ENCODE measurements around the gene UNC5B. TPM values are rescaled to one million over a fixed set of nuclear protein-coding genes. Genes with fewer than 3 reads are reported as not detected.

UNC5B gene
- polyA plus RNA-seq, 1 experiment, result 27.4 TPM

- POLR2A ChIA-PET, result no interaction called here
Observed at GRCh38 chr10:71292624-71293445, 80.5 kb downstream of the UNC5B start.

GRCh38 chr10:71293446-71294084 is 81.2 kb downstream of the UNC5B start:
- POLR2A ChIA-PET, result no interaction called here

More at GRCh38 chr10:71292624-71293445, 80.5 kb downstream of the UNC5B start:
- DNase-seq (ENCODE audit: low read depth), result no peak
- Histone ChIP-seq H3K4me3 (ENCODE audit: low read depth, low read length) (no peak overlapping the region), H3K27me3 (ENCODE audit: control insufficient read depth, insufficient read depth, low read length) (no peaks in the 10 kb centered on the region), H3K36me3 (ENCODE audit: control insufficient read depth, insufficient read depth, low read length) (peaks cover 48% of the 10 kb centered on the region)
- CTCF ChIA-PET, result interaction anchor here (0.9 to 2.4 kb wide), 6 partner anchors 9 to 367 kb away, joined by 3 to 9 read pairs (median 6); no protein-coding TSS in a partner anchor
- TF ChIP-seq CTCF (IDR thresholded peaks at IDR 0.05; ENCODE audit: insufficient read depth, low read depth, low read length), result no peak

GRCh38 chr10:71294091-71294561 is 81.8 kb downstream of the UNC5B start:
- CTCF ChIA-PET, result interaction anchor here (0.8 to 2.4 kb wide), 3 partner anchors 10 to 19 kb away, joined by 3 to 6 read pairs (median 4); no protein-coding TSS in a partner anchor
- TF ChIP-seq CTCF (IDR thresholded peaks at IDR 0.05; ENCODE audit: insufficient read depth, low read depth, low read length), result no peak
- no peak for DNase-seq (ENCODE audit: low read depth)
- no peak overlapping the region for H3K4me3 ChIP-seq (ENCODE audit: low read depth, low read length)
- POLR2A ChIA-PET, result no interaction called here
- peaks cover 48% of the 10 kb centered on the region for H3K36me3 ChIP-seq (ENCODE audit: control insufficient read depth, insufficient read depth, low read length)
- H3K27me3 ChIP-seq (ENCODE audit: control insufficient read depth, insufficient read depth, low read length), result no peaks in the 10 kb centered on the region

More at GRCh38 chr10:71293446-71294084, 81.2 kb downstream of the UNC5B start:
- Histone ChIP-seq H3K4me3 (ENCODE audit: low read depth, low read length) (no peak overlapping the region), H3K36me3 (ENCODE audit: control insufficient read depth, insufficient read depth, low read length) (peaks cover 44% of the 10 kb centered on the region), H3K27me3 (ENCODE audit: control insufficient read depth, insufficient read depth, low read length) (no peaks in the 10 kb centered on the region)
- CTCF ChIA-PET, result interaction anchor here (0.9 to 2.4 kb wide), 4 partner anchors 9 to 368 kb away, joined by 3 to 7 read pairs (median 5); no protein-coding TSS in a partner anchor
- no peak for TF ChIP-seq CTCF (IDR thresholded peaks at IDR 0.05; ENCODE audit: insufficient read depth, low read depth, low read length)
- no peak for DNase-seq (ENCODE audit: low read depth)

- Histone ChIP-seq H3K36me3 (ENCODE audit: control insufficient read depth, insufficient read depth, low read length) (peaks cover 48% of the 10 kb centered on the region), H3K4me3 (ENCODE audit: low read depth, low read length) (no peak overlapping the region), H3K27me3 (ENCODE audit: control insufficient read depth, insufficient read depth, low read length) (no peaks in the 10 kb centered on the region)
- CTCF ChIA-PET, result interaction anchor here (0.8 to 1.2 kb wide), 2 partner anchors 9 to 19 kb away, joined by 3 to 4 read pairs; no protein-coding TSS in a partner anchor
- no peak for DNase-seq (ENCODE audit: low read depth)
- POLR2A ChIA-PET, result no interaction called here
- TF ChIP-seq CTCF (IDR thresholded peaks at IDR 0.05; ENCODE audit: insufficient read depth, low read depth, low read length), result no peak
Observed at GRCh38 chr10:71294856-71295255, 82.5 kb downstream of the UNC5B start.

GRCh38 chr10:71295641-71296040 is 83.3 kb downstream of the UNC5B start:
- POLR2A ChIA-PET, result no interaction called here
- Histone ChIP-seq H3K27me3 (ENCODE audit: control insufficient read depth, insufficient read depth, low read length) (no peaks in the 10 kb centered on the region), H3K36me3 (ENCODE audit: control insufficient read depth, insufficient read depth, low read length) (peaks cover 46% of the 10 kb centered on the region), H3K4me3 (ENCODE audit: low read depth, low read length) (no peak overlapping the region)
- CTCF ChIA-PET, result interaction anchor here (1.2 to 1.6 kb wide), 2 partner anchors 18 to 392 kb away, joined by 3 to 7 read pairs; no protein-coding TSS in a partner anchor
- no peak for TF ChIP-seq CTCF (IDR thresholded peaks at IDR 0.05; ENCODE audit: insufficient read depth, low read depth, low read length)
- DNase-seq (ENCODE audit: low read depth), result no peak
